Smooth muscle cell (in vitro differentiated cells): ENCODE results near the gene PRSS35. TPM values are rescaled to one million over a fixed set of nuclear protein-coding genes. Genes with fewer than 3 reads are reported as not detected.
"Not testable (repeated sequence)": the region's sequence is repeated elsewhere in the genome, so short reads cannot be mapped to it uniquely, and the experiment has no call there.

Source experiments
- DNase-seq: peaks from one replicate; lab custom pipeline; 2025; ENCODE audit not compliant: unreplicated experiment; lab: John Stamatoyannopoulos, UW
- H2AFZ ChIP-seq: fragments of 200-600 bp; sonication (generic); 2 replicates; pipeline ENCODE4 v1.6.0; 2016; ENCODE audit warnings: antibody characterized with exemption, low read depth, mild to moderate bottlenecking
- H3F3A ChIP-seq: fragments of 200-600 bp; sonication (generic); 2 replicates; pipeline ENCODE4 v1.6.0; 2017; ENCODE audit warnings: antibody characterized with exemption, low read depth
- H3K27ac ChIP-seq: fragments of 200-600 bp; sonication (generic); 2 replicates; pipeline ENCODE4 v1.5.1; 2016; ENCODE audit warnings: low read depth, mild to moderate bottlenecking
- H3K27me3 ChIP-seq: fragments of 200-600 bp; sonication (generic); 2 replicates; pipeline ENCODE4 v1.6.1; 2016; ENCODE audit warnings: low read depth, mild to moderate bottlenecking
- H3K36me3 ChIP-seq: fragments of 200-600 bp; sonication (generic); 2 replicates; pipeline ENCODE4 v1.5.1; 2016; ENCODE audit warnings: low read depth
- H3K4me1 ChIP-seq: fragments of 200-600 bp; sonication (generic); 2 replicates; pipeline ENCODE4 v1.5.1; 2016; ENCODE audit warnings: low read depth
- H3K4me2 ChIP-seq: fragments of 200-600 bp; sonication (generic); 2 replicates; pipeline ENCODE4 v1.6.0; 2016; ENCODE audit warnings: mild to moderate bottlenecking
- H3K4me3 ChIP-seq: fragments of 200-600 bp; sonication (generic); 2 replicates; pipeline ENCODE4 v1.5.1; 2016; ENCODE audit warnings: mild to moderate bottlenecking
- H3K79me2 ChIP-seq: fragments of 200-600 bp; sonication (generic); 2 replicates; pipeline ENCODE4 v1.6.0; 2016; ENCODE audit warnings: low read depth, mild to moderate bottlenecking
- H3K9ac ChIP-seq: fragments of 200-600 bp; sonication (generic); 2 replicates; pipeline ENCODE4 v1.6.0; 2016; ENCODE audit warnings: low read depth
- H3K9me3 ChIP-seq: fragments of 200-600 bp; sonication (generic); replicated peaks from 2 replicates; pipeline ENCODE4 v1.5.1; 2016; ENCODE audit warnings: low read depth
- H4K20me1 ChIP-seq: fragments of 200-600 bp; sonication (generic); 2 replicates; pipeline ENCODE4 v1.6.0; 2016; ENCODE audit warnings: low read depth
- WGBS: methylation state at CpG from one replicate; pipeline ENCODE4 v1.1.7; 2016; ENCODE audit warnings: low lambda C conversion rate; 5-methylcytosine and 5-hydroxymethylcytosine counted together
- polyA plus RNA-seq: library from polyadenylated mRNA; unstranded; fragments of >200 nt; fragmentation: Nextera tagmentation; extraction: Ambion mirVana; gene quantifications from 2 replicates; pipeline ENCODE4 v1.2.1, GENCODE V29; 2016
- total RNA-seq: library from RNA; depleted of rRNA; stranded (reverse); fragments of >200 nt; gene quantifications from 2 replicates; pipeline ENCODE4 v1.2.3, GENCODE V29; 2014
- TF ChIP-seq, protein P1 (sequence below): fragments of 200-600 bp; sonication (generic); IDR thresholded peaks from 2 replicates; pipeline ENCODE4 v1.5.1; 2017; ENCODE audit warnings: borderline replicate concordance, mild to moderate bottlenecking, antibody characterized with exemption; ENCODE audit not compliant: insufficient read depth, poor library complexity, severe bottlenecking

Gene PRSS35
- total and polyA plus RNA-seq, 2 experiments from 2014 or later, result 52.9 to 61.7 TPM

DNA sequence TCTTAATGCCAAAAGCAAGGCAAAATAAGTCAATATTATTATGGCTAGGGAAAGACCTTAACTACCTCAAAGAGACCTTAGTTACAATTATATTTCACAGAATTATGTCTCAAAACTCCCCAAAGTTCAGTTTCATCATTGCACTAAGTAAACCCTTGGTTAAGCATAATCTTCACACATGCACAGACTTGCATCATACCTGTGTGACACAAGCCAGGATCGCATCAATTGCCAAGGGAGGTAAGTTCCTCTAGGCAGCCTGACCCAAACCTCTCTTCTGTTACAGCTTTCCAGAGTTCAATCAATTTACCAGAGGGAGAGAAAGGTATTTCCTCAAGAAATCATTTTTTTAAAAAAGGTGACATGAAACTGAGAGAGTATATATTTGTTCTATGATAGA, 31.9 kb upstream of the PRSS35 start:
- no peaks in the 10 kb centered on the region for H3K9me3 ChIP-seq
- no peak for DNase-seq
- no peaks in the 10 kb centered on the region for H3K27me3 ChIP-seq
- H3K4me1 ChIP-seq, result no peaks in the 10 kb centered on the region
- no peak overlapping the region for H3K4me3 ChIP-seq
- no peaks in the 10 kb centered on the region for H3K79me2 ChIP-seq
- no peak overlapping the region for H2AFZ ChIP-seq
- H3K36me3 ChIP-seq, result no peaks in the 10 kb centered on the region
- no peak overlapping the region for H3K27ac ChIP-seq
- no peaks in the 10 kb centered on the region for H4K20me1 ChIP-seq
- H3F3A ChIP-seq, result no peaks in the 10 kb centered on the region
- no peak overlapping the region for H3K4me2 ChIP-seq
- TF ChIP-seq, protein P1, sequence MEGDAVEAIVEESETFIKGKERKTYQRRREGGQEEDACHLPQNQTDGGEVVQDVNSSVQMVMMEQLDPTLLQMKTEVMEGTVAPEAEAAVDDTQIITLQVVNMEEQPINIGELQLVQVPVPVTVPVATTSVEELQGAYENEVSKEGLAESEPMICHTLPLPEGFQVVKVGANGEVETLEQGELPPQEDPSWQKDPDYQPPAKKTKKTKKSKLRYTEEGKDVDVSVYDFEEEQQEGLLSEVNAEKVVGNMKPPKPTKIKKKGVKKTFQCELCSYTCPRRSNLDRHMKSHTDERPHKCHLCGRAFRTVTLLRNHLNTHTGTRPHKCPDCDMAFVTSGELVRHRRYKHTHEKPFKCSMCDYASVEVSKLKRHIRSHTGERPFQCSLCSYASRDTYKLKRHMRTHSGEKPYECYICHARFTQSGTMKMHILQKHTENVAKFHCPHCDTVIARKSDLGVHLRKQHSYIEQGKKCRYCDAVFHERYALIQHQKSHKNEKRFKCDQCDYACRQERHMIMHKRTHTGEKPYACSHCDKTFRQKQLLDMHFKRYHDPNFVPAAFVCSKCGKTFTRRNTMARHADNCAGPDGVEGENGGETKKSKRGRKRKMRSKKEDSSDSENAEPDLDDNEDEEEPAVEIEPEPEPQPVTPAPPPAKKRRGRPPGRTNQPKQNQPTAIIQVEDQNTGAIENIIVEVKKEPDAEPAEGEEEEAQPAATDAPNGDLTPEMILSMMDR, result no peak
- 77% methylated on average over 1 of the region's 1 CpG for WGBS
- H3K9ac ChIP-seq, result no peak overlapping the region

DNA sequence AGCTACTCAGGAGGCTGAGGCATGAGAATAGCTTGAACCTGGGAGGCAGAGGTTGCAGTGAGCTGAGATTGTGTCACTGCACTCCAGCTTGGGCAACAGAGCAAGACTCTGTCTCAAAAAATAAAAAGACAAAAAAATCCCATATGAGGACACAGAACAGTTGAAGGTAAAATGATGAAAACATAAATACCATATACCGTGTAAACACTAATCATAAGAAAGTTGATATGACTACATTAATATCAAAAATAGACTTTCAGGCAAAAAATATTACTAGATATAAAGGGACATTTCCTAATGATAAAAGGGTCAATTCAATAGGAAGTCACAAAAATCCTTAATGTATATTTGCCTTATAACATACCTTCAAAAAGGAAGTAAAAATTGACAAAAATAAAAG, 30.4 kb upstream of the PRSS35 start:
- not testable (repeated sequence) for H3K79me2 ChIP-seq, H3K4me3 ChIP-seq, H3F3A ChIP-seq, H4K20me1 ChIP-seq, H2AFZ ChIP-seq, DNase-seq, H3K27me3 ChIP-seq, H3K27ac ChIP-seq, H3K9me3 ChIP-seq, H3K4me1 ChIP-seq, H3K9ac ChIP-seq, H3K4me2 ChIP-seq, H3K36me3 ChIP-seq
- WGBS, result 100% methylated on average over 1 of the region's 1 CpG

DNA sequence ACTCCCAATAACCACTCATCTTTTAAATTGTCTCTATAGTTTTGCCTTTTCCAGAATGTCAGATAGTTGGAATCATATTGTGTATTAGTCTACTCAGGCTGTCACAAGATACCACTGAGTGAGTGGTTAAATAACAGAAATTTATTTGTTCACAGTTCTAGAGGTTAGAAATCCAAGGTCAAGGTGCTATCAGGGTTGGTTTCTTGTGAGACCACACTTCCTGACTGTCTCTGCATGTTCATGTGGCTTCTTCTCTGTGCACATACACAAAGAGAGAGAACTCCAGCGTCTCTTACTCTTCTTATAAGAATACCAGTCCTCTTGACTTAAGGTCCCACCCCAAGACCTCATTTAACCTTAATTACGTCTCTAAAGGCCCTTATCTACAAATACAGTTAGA, 23.9 kb upstream of the PRSS35 start:
- H4K20me1 ChIP-seq, result no peaks in the 10 kb centered on the region
- no peaks in the 10 kb centered on the region for H3K36me3 ChIP-seq
- no peaks in the 10 kb centered on the region for H3F3A ChIP-seq
- 87% methylated on average over 2 of the region's 2 CpGs for WGBS
- H3K4me1 ChIP-seq, result peaks cover 7% of the 10 kb centered on the region
- TF ChIP-seq, protein P1, result no peak
- H3K9ac ChIP-seq, result no peak overlapping the region
- no peaks in the 10 kb centered on the region for H3K9me3 ChIP-seq
- H3K4me2 ChIP-seq, result no peak overlapping the region
- H3K27ac ChIP-seq, result no peak overlapping the region
- H2AFZ ChIP-seq, result no peak overlapping the region
- no peak overlapping the region for H3K4me3 ChIP-seq
- DNase-seq, result no peak
- no peaks in the 10 kb centered on the region for H3K27me3 ChIP-seq
- H3K79me2 ChIP-seq, result no peaks in the 10 kb centered on the region

DNA sequence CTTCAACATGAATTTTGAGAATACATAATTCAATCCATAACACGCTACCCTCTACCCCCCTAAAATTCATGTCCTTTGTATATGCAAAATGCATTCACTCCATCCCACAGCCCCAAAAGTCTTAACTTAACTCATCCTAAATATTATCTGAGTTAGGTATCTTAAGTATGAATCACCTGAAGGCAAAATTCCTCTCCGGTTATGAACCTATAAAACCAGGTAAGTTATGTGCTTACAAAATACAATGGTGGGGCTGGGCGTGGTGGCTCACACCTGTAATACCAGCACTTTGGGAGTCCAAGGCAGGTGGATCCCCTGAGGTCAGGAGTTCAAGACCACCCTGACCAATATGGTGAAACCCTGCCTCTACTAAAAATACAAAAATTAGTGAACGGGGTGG, 23.5 kb upstream of the PRSS35 start:
- no peak overlapping the region for H3K4me3 ChIP-seq
- H3K9me3 ChIP-seq, result no peaks in the 10 kb centered on the region
- no peak overlapping the region for H2AFZ ChIP-seq
- TF ChIP-seq, protein P1, result no peak
- H4K20me1 ChIP-seq, result no peaks in the 10 kb centered on the region
- no peaks in the 10 kb centered on the region for H3K27me3 ChIP-seq
- H3K36me3 ChIP-seq, result no peaks in the 10 kb centered on the region
- DNase-seq, result no peak
- no peak overlapping the region for H3K27ac ChIP-seq
- no peaks in the 10 kb centered on the region for H3F3A ChIP-seq
- 86% methylated on average over 4 of the region's 4 CpGs for WGBS
- peaks cover 7% of the 10 kb centered on the region for H3K4me1 ChIP-seq
- H3K79me2 ChIP-seq, result no peaks in the 10 kb centered on the region
- H3K4me2 ChIP-seq, result no peak overlapping the region
- H3K9ac ChIP-seq, result no peak overlapping the region
